K562 (cell line): ENCODE results near the gene PAFAH1B1. TPM values are rescaled to one million over a fixed set of nuclear protein-coding genes. Genes with fewer than 3 reads are reported as not detected.
A peak's percentile ranks its signal among the peaks of the same experiment; 100 is the strongest.

Experiments used
- ARHGAP35 ChIP-seq: fragments of 450-650 bp; IDR thresholded peaks from 2 replicates; pipeline ENCODE4 v1.6.1; 2018; ENCODE audit not compliant: partially characterized antibody
- BRF1 ChIP-seq: IDR thresholded peaks from 3 replicates; pipeline ENCODE4 v1.6.1; 2011; ENCODE audit warnings: borderline replicate concordance, mild to moderate bottlenecking; ENCODE audit not compliant: insufficient read length; ENCODE audit errors: extremely low read depth
- CAMTA2 ChIP-seq: fragments of 250-450 bp; sonication (Bioruptor Pico); conservative IDR thresholded peaks from 2 replicates; pipeline ENCODE4 v1.5.1; 2022
- CEBPZ ChIP-seq: fragments of 150-350 bp; IDR thresholded peaks from 2 replicates; pipeline ENCODE4 v1.6.1; 2014; ENCODE audit warnings: low read depth, mild to moderate bottlenecking, low read length, borderline replicate concordance
- FOS ChIP-seq: IDR thresholded peaks from 3 replicates; pipeline ENCODE4 v1.6.1; 2011; ENCODE audit not compliant: insufficient read length; ENCODE audit errors: extremely low read depth
- GMEB1 ChIP-seq: fragments of 250-450 bp; sonication (Bioruptor Pico); IDR thresholded peaks from 2 replicates; pipeline ENCODE4 v1.4.0; 2020; ENCODE audit warnings: mild to moderate bottlenecking
- GTF2E2 ChIP-seq: fragments of 200-800 bp; sonication (Bioruptor generic); IDR thresholded peaks from 2 replicates; pipeline ENCODE4 v1.6.1; 2016; ENCODE audit warnings: missing genetic modification characterization, missing compliant biosample characterization
- HDAC3 ChIP-seq: fragments of 450-650 bp; IDR thresholded peaks from 2 replicates; pipeline ENCODE4 v1.6.1; 2018; ENCODE audit warnings: borderline replicate concordance, mild to moderate bottlenecking, moderate library complexity; ENCODE audit not compliant: partially characterized antibody
- HMG20B ChIP-seq: fragments of 250-450 bp; sonication (Bioruptor Pico); IDR thresholded peaks from 2 replicates; pipeline ENCODE4 v1.5.0; 2021; ENCODE audit warnings: mild to moderate bottlenecking
- LCOR ChIP-seq: sonication (generic); formaldehyde crosslinking; IDR thresholded peaks from 2 replicates; pipeline ENCODE4 v1.8.0; 2022; ENCODE audit warnings: mild to moderate bottlenecking, missing genetic modification reagents
- MCM5 ChIP-seq: fragments of 450-650 bp; IDR thresholded peaks from 2 replicates; pipeline ENCODE4 v1.6.1; 2016; ENCODE audit warnings: low read depth
- NUFIP1 ChIP-seq: fragments of 450-650 bp; IDR thresholded peaks from 2 replicates; pipeline ENCODE4 v1.6.1; 2018; ENCODE audit not compliant: partially characterized antibody
- ZNF224 ChIP-seq: sonication (generic); formaldehyde crosslinking; IDR thresholded peaks from 2 replicates; pipeline ENCODE4 v1.8.0; 2022; ENCODE audit warnings: mild to moderate bottlenecking, missing genetic modification reagents
- ZNF609 ChIP-seq: sonication (generic); formaldehyde crosslinking; IDR thresholded peaks from 2 replicates; pipeline ENCODE4 v1.8.1; 2023; ENCODE audit warnings: missing genetic modification reagents, mild to moderate bottlenecking, borderline replicate concordance
- ZNF717 ChIP-seq: fragments of 250-450 bp; sonication (Bioruptor Pico); IDR thresholded peaks from 2 replicates; pipeline ENCODE4 v1.5.0; 2021
- ZNF740 ChIP-seq, 3 experiments: fragments of 200-800 bp in 1 of 3; sonication (Bioruptor generic) in 1 of 3; sonication (generic) in 1 of 3; formaldehyde crosslinking in 1 of 3; IDR thresholded peaks; 2 replicates each; pipeline versions ENCODE4 v1.6.1 to v1.8.0; 2016 to 2022; ENCODE audit warnings: mild to moderate bottlenecking in 2 of 3, missing compliant biosample characterization in 2 of 3, missing genetic modification characterization in 2 of 3, missing genetic modification reagents in 1 of 3
- polyA plus RNA-seq, 8 experiments: library from polyadenylated mRNA; depleted of rRNA in 4 of 8; stranded (reverse) in 5 of 8; unstranded in 3 of 8; fragments of >200 nt; fragmentation: Nextera tagmentation in 2 of 8; fragmentation: Illumina TruSeq in 1 of 8; extraction: Ambion mirVana in 2 of 8; extraction: Trizol in 1 of 8; gene quantifications; 2 replicates each; pipeline versions ENCODE4 v1.2.1 to v1.2.3, GENCODE V29; 2011 to 2014; ENCODE audit warnings: inconsistent platforms in 1 of 8, missing spikeins in 1 of 8
- total RNA-seq, 7 experiments: library from RNA; depleted of rRNA in 6 of 7; stranded (reverse); fragments of >200 nt in 6 of 7; fragmentation: Illumina TruSeq in 2 of 7; extraction: Trizol in 2 of 7; gene quantifications; 2 replicates each; pipeline versions ENCODE4 v1.2.1 to v1.2.3, GENCODE V29; 2011 to 2021; ENCODE audit warnings: low replicate concordance in 1 of 7

The PAFAH1B1 gene
- total and polyA plus RNA-seq, 9 of the 15 experiments (the other 6 are each of a cell fraction or from before 2014, with no cell fraction given): 23.3 to 66.4 (median 40.2) TPM

- TF ChIP-seq ZNF609 (CRISPR knock-in tag) (no peak), ARHGAP35 (no peak), HDAC3 (no peak), CAMTA2 (no peak), BRF1 (no peak), LCOR (CRISPR knock-in tag) (no peak), CEBPZ (no peak), GMEB1 (CRISPR knock-in tag) (peak; percentile 92), NUFIP1 (no peak), ZNF717 (CRISPR knock-in tag) (no peak), HMG20B (CRISPR knock-in tag) (no peak), MCM5 (no peak), ZNF740 (CRISPR knock-in tag; IDR thresholded peaks at IDR 0.05) (peak; percentile 60; the same call in 1 of the 2 replicates), ZNF740 (tag; IDR thresholded peaks at IDR 0.05) (no peak; a peak in 1 of 4 replicates), ZNF224 (CRISPR knock-in tag) (no peak), FOS (no peak), GTF2E2 (tag) (no peak)
These were observed at the start of gene PAFAH1B1 (continued) for GRCh38 chr17:2592971-2593820.
